ENCODE results near the gene RPUSD1.
"Not testable (repeated sequence)": the region's sequence is repeated elsewhere in the genome, so short reads cannot be mapped to it uniquely, and the experiment has no call there.

The RPUSD1 gene

GRCh38 chr16:824194-824593 is 36.0 kb upstream of the RPUSD1 start:
- DNase-seq (ENCODE audit: low read depth): no peak
- no peak for TF ChIP-seq CTCF (conservative IDR thresholded peaks at IDR 0.05; ENCODE audit: low read length)

GRCh38 chr16:822909-823297 is 34.7 kb upstream of the RPUSD1 start:
- TF ChIP-seq CTCF (conservative IDR thresholded peaks at IDR 0.05; ENCODE audit: low read length): no peak
- no peak overlapping the region for H3K4me3 ChIP-seq (ENCODE audit: low read length)
- no peak for DNase-seq (ENCODE audit: low read depth)

More at GRCh38 chr16:824194-824593, 36.0 kb upstream of the RPUSD1 start:
- H3K4me3 ChIP-seq (ENCODE audit: low read length): no peak overlapping the region

GRCh38 chr16:822174-822908 is 34.2 kb upstream of the RPUSD1 start:
- DNase-seq (ENCODE audit: low read depth): no peak
- no peak for TF ChIP-seq CTCF (conservative IDR thresholded peaks at IDR 0.05; ENCODE audit: low read length)
- no peak overlapping the region for H3K4me3 ChIP-seq (ENCODE audit: low read length)

GRCh38 chr16:821751-822150 is 33.6 kb upstream of the RPUSD1 start:
- no peak for DNase-seq (ENCODE audit: low read depth)
- no peak overlapping the region for H3K4me3 ChIP-seq (ENCODE audit: low read length)
- no peak for TF ChIP-seq CTCF (conservative IDR thresholded peaks at IDR 0.05; ENCODE audit: low read length)

- no peak for TF ChIP-seq CTCF (conservative IDR thresholded peaks at IDR 0.05; ENCODE audit: low read length)
- no peak overlapping the region for H3K4me3 ChIP-seq (ENCODE audit: low read length)
- no peak for DNase-seq (ENCODE audit: low read depth)
Measured at GRCh38 chr16:820748-821147, 32.6 kb upstream of the RPUSD1 start.

- not testable (repeated sequence) for DNase-seq (ENCODE audit: low read depth); H3K4me3 ChIP-seq (ENCODE audit: low read length)
Measured at GRCh38 chr16:820044-820408, 31.8 kb upstream of the RPUSD1 start.

- H3K4me3 ChIP-seq (ENCODE audit: low read length): no peak overlapping the region
- no peak for DNase-seq (ENCODE audit: low read depth)
- TF ChIP-seq CTCF (conservative IDR thresholded peaks at IDR 0.05; ENCODE audit: low read length): no peak
Measured at GRCh38 chr16:819336-820043, 31.3 kb upstream of the RPUSD1 start.
